CD4-positive, alpha-beta T cell treated with Interferon gamma for 1 hour (primary cell): Measurements from ENCODE around the gene TMEM139.
A peak's percentile ranks its signal among the peaks of the same experiment; 100 is the strongest.

Experiments
- DNase-seq: peaks from one replicate; pipeline ENCODE4 v3.0.0-alpha.2; 2020

TMEM139 gene

DNA sequence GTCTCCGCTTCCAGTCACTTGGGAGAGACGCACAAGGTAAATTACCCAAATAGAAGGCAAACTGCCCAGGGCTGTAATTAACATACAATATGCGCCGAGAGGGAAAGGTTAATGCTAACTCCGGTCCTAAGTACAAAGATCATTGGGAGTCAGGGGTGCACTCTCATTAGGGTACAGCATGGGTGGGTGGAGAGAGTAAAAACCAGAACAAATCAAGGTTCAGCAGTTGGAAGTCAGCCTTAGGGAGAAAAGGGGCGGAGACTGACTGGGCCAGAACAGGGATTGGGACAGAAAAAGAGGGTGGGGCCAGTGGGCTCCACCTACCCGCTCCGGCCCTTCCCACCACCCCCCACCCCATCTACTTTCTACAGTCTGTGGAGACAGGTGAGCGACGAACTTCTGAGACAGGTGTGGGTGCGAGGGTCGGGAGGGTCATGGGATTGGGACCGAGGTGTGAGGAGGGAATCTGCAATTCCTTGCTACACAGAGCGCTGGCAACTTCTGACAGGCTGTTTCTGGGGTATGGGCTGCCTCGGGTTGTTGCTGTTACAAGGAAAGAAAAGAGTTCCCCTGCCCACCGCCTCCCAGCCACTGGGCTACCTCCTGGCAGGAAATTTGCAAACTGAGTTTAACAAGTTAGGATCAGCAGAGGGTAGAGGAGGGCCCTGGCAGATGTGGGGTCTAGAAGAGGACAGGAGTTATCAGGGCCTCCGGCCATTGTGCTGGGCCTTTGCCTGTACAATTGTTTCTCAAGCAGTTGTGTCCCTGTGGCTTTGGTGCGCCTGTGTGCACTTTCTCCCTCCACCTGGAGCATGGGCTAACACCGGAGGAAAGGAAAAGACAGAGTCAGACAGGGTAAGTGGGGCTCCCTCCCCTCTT is at the start of gene TMEM139:
Gene TMEM139, plus strand, starts transcription at position 368 of the 879 bp plus-strand sequence. CDS start 1,000 bp downstream, outside the sequence.
- DNase-seq = no peak

DNA sequence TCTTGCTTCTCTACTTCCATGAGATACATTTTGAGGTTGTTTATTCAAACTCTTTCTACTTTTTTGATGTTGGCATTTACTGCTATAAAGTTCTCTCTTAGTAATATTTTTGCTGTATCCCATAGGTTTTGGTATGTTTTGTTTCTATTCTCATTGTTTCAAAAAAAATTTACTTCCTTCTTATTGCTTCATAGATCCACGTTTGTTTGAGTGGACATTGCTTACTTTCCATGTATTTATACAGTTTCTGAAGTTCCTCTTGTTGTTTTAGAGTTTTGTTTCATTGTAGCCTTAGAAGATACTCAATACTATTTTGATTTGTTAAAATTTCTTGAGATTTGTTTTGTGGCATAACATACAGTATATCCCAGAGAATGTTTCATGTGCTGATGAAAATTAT is 49.2 kb upstream of the TMEM139 start:
- DNase-seq = no peak

GRCh38 chr7:143236408-143236990 is 48.3 kb upstream of the TMEM139 start:
- DNase-seq = no peak

- no peak for DNase-seq
Observed at GRCh38 chr7:143237366-143237765, 47.4 kb upstream of the TMEM139 start.

GRCh38 chr7:143238289-143238980 is 46.3 kb upstream of the TMEM139 start:
- DNase-seq = no peak

DNA sequence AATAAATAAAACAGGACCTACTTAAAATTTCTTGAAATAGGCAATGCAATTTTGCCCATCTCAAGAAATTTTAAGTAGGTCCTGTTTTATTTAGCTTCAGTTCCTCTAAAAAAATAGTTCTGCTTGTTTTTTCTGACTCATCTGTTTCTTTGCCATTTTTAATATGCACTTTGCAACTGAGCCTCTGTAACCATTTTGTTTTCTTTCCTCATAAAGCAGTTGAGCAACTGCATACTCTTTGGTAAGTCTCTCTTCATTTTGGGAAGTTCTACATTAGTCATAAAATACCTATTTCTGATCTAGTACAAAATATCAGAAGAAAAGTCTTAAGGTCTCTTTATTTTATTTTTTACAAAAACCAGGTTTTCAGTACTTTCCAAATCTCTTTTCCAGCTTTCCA is 44.9 kb upstream of the TMEM139 start:
- DNase-seq = no peak

DNA sequence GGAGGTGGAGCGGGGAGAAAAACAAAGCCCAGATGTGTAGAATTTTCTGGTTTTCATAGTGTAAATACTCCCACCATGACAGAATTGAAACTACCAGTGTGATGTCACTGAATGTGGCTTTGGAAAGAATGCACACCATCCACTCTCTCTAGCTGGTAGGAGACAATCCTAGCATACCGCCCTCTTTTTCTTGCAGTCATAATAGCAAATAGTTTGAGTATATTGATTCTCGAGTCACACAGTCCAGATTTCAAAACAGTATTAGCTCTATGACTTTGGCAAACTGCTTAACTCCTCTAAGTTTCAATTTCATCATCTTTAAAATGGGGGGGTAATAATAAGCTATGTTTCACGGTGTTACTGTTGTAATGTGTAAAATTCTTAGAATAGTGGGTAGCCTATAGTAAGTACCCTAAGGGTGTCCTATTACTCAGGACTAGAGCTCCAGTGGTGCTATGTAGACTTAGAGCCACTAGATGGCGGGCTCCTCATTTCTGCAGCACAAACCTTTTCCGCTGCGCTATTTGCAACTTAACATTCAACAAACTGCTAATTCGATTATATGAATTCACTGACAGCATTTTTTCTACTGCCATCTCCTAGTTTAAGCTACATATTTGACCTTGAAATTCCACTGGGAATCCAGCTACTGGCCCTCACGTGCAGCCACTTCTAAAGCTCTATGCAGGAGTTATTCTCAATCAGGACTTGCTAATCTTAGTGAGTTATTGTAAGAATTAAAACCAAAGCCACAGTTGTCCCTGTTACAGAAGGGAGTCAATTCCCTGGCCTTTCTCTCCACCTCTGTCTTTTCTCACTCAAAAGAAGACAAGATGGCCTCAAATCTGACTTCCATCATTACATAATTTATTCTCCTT is 44.2 kb upstream of the TMEM139 start:
- peak; percentile 73 for DNase-seq

GRCh38 chr7:143242306-143242705 is 42.5 kb upstream of the TMEM139 start:
- no peak for DNase-seq

GRCh38 chr7:143243111-143243510 is 41.6 kb upstream of the TMEM139 start:
- no peak for DNase-seq

GRCh38 chr7:143243614-143244013 is 41.1 kb upstream of the TMEM139 start:
- no peak for DNase-seq

GRCh38 chr7:143244321-143244720 is 40.4 kb upstream of the TMEM139 start:
- DNase-seq = no peak

DNA sequence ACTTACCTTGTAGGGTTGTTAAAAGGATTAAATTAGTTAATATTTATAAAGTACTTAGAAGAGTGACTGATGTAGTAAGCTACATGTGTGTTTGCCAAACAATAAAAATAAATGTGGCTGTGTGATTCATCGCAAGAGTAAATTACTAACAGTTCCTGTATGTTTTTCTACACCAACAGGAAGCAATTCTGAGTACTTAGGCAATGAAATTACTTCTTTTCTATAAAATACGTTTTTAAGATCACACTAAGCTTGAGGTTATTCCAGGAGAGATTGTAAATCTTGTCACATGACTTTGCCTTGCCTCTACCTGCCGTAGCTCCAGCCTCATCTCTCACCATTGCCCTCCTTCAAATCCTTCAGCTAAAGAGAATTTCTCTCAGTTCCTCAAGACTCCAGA is 39.6 kb upstream of the TMEM139 start:
- DNase-seq = no peak

DNA sequence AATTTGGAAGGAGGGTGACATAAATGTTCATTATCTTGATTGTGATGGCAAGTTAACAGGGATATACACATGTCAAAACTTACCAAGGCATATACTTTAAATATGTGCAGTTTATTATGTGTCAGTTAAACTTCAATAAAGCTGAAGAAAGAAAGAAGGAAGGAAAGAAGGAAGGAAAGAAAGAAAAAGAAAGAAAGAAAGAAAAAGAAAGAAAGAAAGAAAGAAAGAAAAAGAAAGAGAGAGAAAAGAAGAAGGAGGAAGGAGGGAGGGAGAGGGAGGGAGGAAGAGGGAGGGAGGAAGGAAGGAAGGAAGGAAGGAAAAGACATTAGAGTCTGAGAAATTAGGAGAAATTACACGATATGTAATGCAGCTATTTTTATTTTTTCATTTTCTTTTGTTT is 37.4 kb upstream of the TMEM139 start:
- no peak for DNase-seq

- DNase-seq = no peak
Observed at GRCh38 chr7:143248761-143249354, 35.9 kb upstream of the TMEM139 start.

- no peak for DNase-seq
Observed at GRCh38 chr7:143250199-143250598, 34.6 kb upstream of the TMEM139 start.

DNA sequence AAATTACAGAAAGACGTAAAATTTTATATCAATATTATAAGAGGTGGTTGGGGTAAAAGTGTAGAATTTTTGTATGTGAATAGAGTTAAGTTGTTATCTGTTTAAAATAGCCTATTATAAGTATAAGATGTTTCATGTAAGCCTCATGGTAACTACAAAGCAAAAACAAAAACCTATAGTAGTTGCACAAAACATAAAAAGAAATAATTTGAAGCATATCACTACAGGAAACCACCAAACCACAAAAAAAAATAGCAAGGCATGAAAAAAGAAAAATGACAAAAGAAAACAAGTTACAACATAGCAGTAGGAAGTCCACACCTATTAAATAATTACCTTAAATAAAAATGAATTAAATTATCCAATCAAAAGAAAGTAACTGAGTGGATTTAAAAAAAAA is 33.9 kb upstream of the TMEM139 start:
- no peak for DNase-seq

- DNase-seq = no peak
Observed at GRCh38 chr7:143252006-143252405, 32.8 kb upstream of the TMEM139 start.

DNA sequence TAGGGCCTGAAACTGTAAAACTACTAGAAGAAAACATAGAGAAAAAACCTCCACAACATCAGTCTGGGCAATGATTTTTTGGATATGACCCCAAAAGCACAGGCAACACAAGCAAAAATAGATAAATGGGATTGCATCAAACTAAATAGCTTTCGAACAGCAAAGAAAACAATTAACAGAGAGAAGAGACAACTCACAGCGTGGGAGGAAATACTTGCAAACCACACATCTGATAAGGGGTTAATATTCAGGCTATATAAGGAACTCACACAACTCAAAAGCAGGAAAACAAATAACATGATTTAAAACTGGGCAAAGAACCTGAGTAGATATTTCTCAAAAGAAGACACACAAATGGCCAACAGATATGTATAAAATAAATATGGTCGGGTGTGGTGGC is 29.2 kb upstream of the TMEM139 start:
- DNase-seq = no peak

DNA sequence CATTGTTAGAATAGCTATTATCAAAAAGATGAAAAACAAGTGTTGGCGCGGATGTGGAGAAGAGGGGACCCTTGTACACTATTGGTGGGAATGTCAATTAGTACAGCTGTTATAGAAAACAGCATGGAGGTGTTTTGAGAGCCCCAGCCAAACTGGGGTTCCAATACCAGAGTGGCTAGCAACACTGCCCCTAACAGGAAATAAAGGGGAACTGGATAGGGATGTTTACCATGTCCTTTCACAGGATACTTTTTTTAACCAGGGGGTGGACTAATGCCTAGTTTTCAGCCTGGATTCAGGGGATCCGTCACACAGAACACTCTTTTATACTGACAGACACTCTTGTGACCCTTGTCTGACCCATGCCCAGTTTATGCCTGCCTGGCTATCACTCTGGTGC is 28.4 kb upstream of the TMEM139 start:
- DNase-seq = no peak

- DNase-seq = no peak
Observed at GRCh38 chr7:143256932-143257331, 27.8 kb upstream of the TMEM139 start.

DNA sequence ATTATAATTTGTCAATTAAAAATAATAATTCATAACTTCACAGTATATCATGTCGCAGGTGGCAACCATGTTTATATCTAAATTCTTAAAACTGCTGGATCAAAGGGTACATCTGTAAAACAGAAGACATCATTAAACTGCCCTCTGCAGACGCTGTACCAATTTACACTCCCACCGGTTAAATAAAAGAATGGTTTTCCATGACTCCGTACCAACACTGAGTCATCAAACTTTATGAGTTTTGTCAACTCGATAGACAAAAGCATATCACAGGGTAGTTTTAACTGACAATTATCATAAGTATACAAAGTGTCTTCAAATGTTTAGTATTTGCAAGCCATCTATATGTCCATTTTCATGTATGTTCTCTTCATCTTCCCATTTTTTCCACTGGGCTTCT is 27.3 kb upstream of the TMEM139 start:
- DNase-seq = no peak

- DNase-seq = no peak
Observed at GRCh38 chr7:143258831-143259230, 25.9 kb upstream of the TMEM139 start.
